GM12872 (cell line): ENCODE data around the gene ZFAND3.

Source experiments
- TF ChIP-seq, protein P1 (sequence below): IDR thresholded peaks from 3 replicates; pipeline ENCODE4 v1.5.1; 2011; ENCODE audit warnings: low read depth, mild to moderate bottlenecking, low read length, moderate library complexity; ENCODE audit not compliant: insufficient read depth

Gene ZFAND3

GRCh38 chr6:37822851-37823682 lies 3.5 kb downstream of the ZFAND3 start:
- TF ChIP-seq, protein P1, sequence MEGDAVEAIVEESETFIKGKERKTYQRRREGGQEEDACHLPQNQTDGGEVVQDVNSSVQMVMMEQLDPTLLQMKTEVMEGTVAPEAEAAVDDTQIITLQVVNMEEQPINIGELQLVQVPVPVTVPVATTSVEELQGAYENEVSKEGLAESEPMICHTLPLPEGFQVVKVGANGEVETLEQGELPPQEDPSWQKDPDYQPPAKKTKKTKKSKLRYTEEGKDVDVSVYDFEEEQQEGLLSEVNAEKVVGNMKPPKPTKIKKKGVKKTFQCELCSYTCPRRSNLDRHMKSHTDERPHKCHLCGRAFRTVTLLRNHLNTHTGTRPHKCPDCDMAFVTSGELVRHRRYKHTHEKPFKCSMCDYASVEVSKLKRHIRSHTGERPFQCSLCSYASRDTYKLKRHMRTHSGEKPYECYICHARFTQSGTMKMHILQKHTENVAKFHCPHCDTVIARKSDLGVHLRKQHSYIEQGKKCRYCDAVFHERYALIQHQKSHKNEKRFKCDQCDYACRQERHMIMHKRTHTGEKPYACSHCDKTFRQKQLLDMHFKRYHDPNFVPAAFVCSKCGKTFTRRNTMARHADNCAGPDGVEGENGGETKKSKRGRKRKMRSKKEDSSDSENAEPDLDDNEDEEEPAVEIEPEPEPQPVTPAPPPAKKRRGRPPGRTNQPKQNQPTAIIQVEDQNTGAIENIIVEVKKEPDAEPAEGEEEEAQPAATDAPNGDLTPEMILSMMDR, result no peak

- TF ChIP-seq, protein P1, result no peak
These were observed 4.6 kb downstream of the ZFAND3 start for GRCh38 chr6:37824170-37824569.

- TF ChIP-seq, protein P1, result no peak
These were observed 6.7 kb downstream of the ZFAND3 start for GRCh38 chr6:37826188-37826587.

- TF ChIP-seq, protein P1, result no peak
These were observed 7.5 kb downstream of the ZFAND3 start for GRCh38 chr6:37826993-37827392.

- TF ChIP-seq, protein P1, result no peak
These were observed 8.2 kb downstream of the ZFAND3 start for GRCh38 chr6:37827603-37828265.

DNA sequence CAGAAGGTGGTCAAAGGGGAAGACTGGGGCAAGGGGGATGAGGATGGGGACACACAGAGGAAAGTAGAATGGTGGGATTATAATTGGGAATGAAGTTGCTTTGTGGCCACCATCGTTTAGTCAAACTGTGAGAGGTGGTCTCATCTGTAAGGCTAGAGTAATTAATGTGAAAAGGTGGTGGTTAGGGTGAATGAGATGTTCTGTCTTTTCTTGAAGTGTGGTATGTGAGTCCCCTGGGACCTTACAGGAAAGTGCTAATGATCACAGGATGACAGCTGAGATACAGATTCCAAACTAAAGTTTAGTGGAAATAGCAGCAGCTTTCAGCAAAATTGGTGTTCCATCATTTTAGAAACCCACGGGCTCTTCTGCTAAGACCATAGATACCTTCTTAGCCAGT lies 10.7 kb downstream of the ZFAND3 start:
- TF ChIP-seq, protein P1, result no peak

DNA sequence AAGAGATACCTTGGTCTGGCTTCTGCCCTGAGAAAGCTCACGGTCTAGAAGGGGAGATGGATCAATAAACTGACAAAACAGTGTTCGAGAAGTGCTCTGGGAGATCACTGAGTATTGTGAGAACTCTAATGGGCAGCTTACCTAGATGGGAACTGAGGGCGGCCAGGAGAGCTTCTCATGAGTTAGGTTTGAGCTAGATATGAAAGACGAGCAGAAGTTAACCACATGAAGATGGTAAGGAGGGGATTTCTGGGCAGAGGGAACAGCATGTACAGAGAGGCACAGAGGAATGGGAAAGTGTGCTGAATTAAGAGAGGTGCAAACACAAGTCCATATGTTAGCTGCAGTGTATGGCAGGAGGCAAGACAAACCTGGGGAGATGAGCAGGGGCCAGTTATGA lies 11.9 kb downstream of the ZFAND3 start:
- TF ChIP-seq, protein P1, result no peak
